GM21367 (cell line): ENCODE measurements around the gene RAB38.
A peak's percentile ranks its signal among the peaks of the same experiment; 100 is the strongest.

Experiments
- ATAC-seq: cut with Tn5 transposase; IDR thresholded peaks from one replicate; pipeline ENCODE4 v1.9.1; 2021; ENCODE audit not compliant: unreplicated experiment

Gene RAB38

GRCh38 chr11:88174709-88175568 lies at the start of gene RAB38:
Gene RAB38 (minus strand): TSS chr11:88175443. CDS start chr11:88175384, 59 bp downstream.
- peak; percentile 37 for ATAC-seq

- ATAC-seq: no peak
Observed at GRCh38 chr11:88213406-88213805, 38.2 kb upstream of the RAB38 start.

GRCh38 chr11:88212300-88212699 lies 37.1 kb upstream of the RAB38 start:
- ATAC-seq: no peak

- no peak for ATAC-seq
Observed at GRCh38 chr11:88208745-88209144, 33.5 kb upstream of the RAB38 start.

GRCh38 chr11:88206751-88207150 lies 31.5 kb upstream of the RAB38 start:
- ATAC-seq: no peak

- no peak for ATAC-seq
Observed at GRCh38 chr11:88204353-88204752, 29.1 kb upstream of the RAB38 start.

- ATAC-seq: no peak
Observed at GRCh38 chr11:88203604-88204003, 28.4 kb upstream of the RAB38 start.

- ATAC-seq: no peak
Observed at GRCh38 chr11:88202498-88202897, 27.3 kb upstream of the RAB38 start.

GRCh38 chr11:88196393-88196792 lies 21.1 kb upstream of the RAB38 start:
- ATAC-seq: no peak

GRCh38 chr11:88195908-88196307 lies 20.7 kb upstream of the RAB38 start:
- no peak for ATAC-seq

- no peak for ATAC-seq
Observed at GRCh38 chr11:88194990-88195389, 19.7 kb upstream of the RAB38 start.

GRCh38 chr11:88193278-88193677 lies 18.0 kb upstream of the RAB38 start:
- no peak for ATAC-seq

GRCh38 chr11:88188932-88189253 lies 13.7 kb upstream of the RAB38 start:
- no peak for ATAC-seq

- no peak for ATAC-seq
Observed at GRCh38 chr11:88188251-88188931, 13.1 kb upstream of the RAB38 start.

- ATAC-seq: no peak
Observed at GRCh38 chr11:88183233-88183632, 8.0 kb upstream of the RAB38 start.

- ATAC-seq: no peak
Observed at GRCh38 chr11:88181776-88182175, 6.5 kb upstream of the RAB38 start.

GRCh38 chr11:88179971-88180629 lies 4.9 kb upstream of the RAB38 start:
- peak; percentile 25 for ATAC-seq

GRCh38 chr11:88179141-88179540 lies 3.9 kb upstream of the RAB38 start:
- ATAC-seq: peak; percentile 60

- ATAC-seq: no peak
Observed at GRCh38 chr11:88178191-88178590, 2.9 kb upstream of the RAB38 start.

GRCh38 chr11:88175569-88176075 lies 379 bp upstream of the RAB38 start:
- peak; percentile 19 for ATAC-seq

- ATAC-seq: no peak
Observed at GRCh38 chr11:88173956-88174355, 1.3 kb downstream of the RAB38 start.

GRCh38 chr11:88171982-88172381 lies 3.3 kb downstream of the RAB38 start:
- ATAC-seq: no peak
